ENCODE data around the gene CPTP.

CPTP gene

DNA sequence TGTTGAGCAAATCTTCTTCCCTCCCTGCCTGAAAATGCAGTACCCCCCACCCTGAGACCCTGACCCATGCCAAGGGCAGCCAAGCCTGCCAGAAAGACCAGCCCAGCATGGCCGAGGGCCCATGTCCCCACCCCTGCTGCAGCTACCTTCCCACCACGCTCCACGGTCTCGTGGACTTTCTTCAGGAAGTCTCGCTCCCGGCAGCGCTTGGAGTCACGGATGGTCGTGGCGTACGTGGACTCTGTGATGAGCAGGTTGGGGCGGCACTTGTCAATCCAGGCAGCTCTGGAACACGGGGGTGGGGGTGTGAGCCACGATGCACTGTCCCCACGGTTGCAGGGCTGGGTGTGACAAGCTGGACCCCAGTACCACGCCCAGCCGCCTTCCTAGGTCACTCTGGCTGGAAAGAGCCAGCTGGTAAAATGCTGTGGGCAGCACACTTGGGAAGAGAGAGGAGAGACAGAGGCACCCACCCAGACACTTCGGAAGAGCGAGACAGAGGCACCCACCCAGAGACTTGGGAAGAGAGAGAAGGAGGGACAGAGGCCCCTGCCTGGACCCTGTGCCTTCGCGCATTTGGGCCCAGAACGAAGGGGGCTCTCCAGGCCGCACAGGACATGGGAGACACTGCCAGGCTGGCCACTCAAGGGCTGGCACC, 9.8 kb upstream of the CPTP start:
- TF ChIP-seq GATA2 (IDR thresholded peaks at IDR 0.05; ENCODE audit: low read depth, low read length) (no peak), GATA3 (IDR thresholded peaks at IDR 0.05; ENCODE audit: low read depth, low read length) (no peak)

- TF ChIP-seq GATA2 (IDR thresholded peaks at IDR 0.05; ENCODE audit: low read depth, low read length) (no peak), GATA3 (IDR thresholded peaks at IDR 0.05; ENCODE audit: low read depth, low read length) (no peak)
Observed at GRCh38 chr1:1315435-1315954, 9.1 kb upstream of the CPTP start.

DNA sequence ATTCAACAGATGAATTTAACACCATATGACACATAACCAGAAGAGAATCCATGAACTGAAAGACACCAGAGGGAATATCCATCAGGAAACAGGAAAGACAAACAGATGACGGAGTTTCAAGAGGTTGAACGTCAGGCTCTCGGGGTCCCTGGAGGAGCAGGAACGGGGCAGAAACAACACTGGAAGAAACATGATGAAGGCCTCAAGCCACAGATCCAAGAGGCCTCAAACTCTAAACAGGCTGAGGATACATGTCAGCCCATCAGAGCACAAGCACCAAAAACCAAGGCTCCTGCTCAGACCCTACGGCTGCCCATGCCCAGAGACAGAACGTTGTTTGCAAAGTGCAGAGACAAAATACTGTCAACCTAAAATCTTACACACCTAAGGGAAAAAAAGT, 7.2 kb upstream of the CPTP start:
- no peak for TF ChIP-seq GATA2 (IDR thresholded peaks at IDR 0.05; ENCODE audit: low read depth, low read length)
- no peak for TF ChIP-seq GATA3 (IDR thresholded peaks at IDR 0.05; ENCODE audit: low read depth, low read length)

GRCh38 chr1:1318131-1318652, 6.4 kb upstream of the CPTP start:
- TF ChIP-seq GATA2 (IDR thresholded peaks at IDR 0.05; ENCODE audit: low read depth, low read length) (no peak), GATA3 (IDR thresholded peaks at IDR 0.05; ENCODE audit: low read depth, low read length) (no peak)

- TF ChIP-seq GATA2 (IDR thresholded peaks at IDR 0.05; ENCODE audit: low read depth, low read length) (no peak), GATA3 (IDR thresholded peaks at IDR 0.05; ENCODE audit: low read depth, low read length) (no peak)
Observed at GRCh38 chr1:1318777-1319645, 5.6 kb upstream of the CPTP start.

GRCh38 chr1:1319646-1319941, 5.0 kb upstream of the CPTP start:
- TF ChIP-seq GATA2 (IDR thresholded peaks at IDR 0.05; ENCODE audit: low read depth, low read length) (no peak), GATA3 (IDR thresholded peaks at IDR 0.05; ENCODE audit: low read depth, low read length) (no peak)

DNA sequence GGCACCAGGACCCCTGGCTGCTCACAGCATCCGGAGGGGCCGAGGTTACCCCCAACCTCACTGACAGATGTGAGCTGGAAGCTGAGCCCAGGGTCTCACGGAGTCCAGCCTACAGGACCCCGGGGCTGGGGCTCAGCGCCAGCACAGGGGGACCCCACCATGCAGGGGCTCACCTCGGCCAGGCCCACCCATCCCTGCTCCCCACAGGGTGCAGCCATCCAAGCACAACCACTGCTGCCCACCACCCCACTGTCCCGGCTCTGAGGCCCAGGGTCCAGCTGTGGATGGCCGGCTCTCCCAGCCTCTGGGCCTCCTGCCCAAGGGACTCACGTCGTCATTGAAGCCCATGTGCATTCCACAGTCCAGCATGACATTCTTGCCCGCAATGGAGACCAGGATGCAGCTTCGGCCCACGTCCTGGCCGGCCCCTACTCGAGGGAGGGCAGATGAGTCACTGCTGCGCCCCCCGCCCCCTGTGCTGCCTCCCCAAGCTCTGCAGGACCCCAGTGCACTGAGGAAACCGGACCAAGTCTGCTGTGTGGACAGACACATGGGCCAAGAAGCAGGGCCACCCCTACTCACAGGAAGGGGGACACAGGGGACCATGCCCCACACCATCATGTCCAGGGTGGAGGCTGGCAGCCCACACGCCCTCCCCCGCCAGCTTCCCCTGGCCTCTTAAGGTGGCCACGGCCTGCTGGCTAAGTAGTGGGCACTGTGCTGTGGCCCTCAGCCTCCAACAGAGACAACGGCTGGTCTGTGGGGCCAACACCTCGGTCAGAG, 3.7 kb upstream of the CPTP start:
- no peak for TF ChIP-seq GATA2 (IDR thresholded peaks at IDR 0.05; ENCODE audit: low read depth, low read length)
- no peak for TF ChIP-seq GATA3 (IDR thresholded peaks at IDR 0.05; ENCODE audit: low read depth, low read length)

DNA sequence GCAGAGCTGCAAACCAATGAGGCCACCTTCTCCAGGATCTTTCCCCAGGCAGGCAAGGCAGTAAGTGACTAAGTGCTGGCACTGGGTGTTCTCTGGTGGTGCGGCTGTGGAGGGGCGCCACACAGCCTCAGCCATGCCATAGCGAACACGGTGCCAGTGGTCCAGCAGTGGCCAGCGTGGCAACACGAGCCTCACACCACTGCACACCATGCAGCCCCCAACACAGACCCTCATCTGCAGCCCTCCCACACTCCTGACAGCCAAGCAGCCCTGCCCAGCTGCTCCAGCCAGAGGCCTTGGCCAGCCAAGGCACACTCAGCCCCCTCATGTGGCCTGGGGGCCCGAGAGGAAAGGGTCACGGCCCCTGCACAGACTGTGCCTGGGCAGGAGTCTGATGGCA, 3.1 kb upstream of the CPTP start:
- no peak for TF ChIP-seq GATA2 (IDR thresholded peaks at IDR 0.05; ENCODE audit: low read depth, low read length)
- TF ChIP-seq GATA3 (IDR thresholded peaks at IDR 0.05; ENCODE audit: low read depth, low read length) = no peak

DNA sequence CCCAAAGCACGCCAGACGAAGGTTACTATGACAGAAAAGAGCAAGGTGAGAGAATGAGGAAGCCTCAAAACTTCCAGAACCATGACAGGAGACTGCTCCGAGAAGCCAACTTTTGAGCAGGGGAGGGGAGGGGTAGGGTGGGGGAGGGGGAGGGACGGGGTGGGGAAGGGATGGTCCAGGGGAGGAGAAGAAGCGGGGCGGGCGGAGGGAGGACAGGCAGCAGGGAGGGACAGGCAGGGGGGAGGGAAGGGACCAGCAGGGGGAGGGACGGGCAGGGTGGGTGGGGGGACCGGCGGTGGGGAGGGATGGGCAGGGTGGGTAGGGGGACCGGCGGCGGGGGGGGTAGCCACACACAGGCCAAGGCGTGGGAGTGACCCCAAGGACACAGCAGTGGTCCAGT, 2.2 kb upstream of the CPTP start:
- no peak for TF ChIP-seq GATA3 (IDR thresholded peaks at IDR 0.05; ENCODE audit: low read depth, low read length)
- TF ChIP-seq GATA2 (IDR thresholded peaks at IDR 0.05; ENCODE audit: low read depth, low read length) = no peak

DNA sequence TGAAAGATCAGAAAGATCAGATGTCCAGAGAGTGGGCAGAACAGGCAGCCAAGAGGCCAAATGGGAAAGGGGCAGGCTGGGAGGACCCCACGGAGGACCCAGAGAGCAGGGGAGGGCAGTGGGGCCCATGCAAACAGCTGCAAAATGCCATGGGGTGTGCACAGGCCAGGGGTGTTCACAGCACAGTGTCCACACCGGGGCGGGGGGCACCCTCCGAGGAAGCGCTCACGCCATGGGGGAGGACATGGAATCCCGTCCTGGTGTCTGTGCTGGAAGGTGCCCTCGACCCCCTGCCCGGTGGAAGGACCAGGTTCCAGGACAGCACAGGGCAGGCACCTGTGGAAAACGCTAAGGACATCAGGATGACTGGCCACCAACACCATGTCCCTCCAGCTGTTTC, 1.6 kb upstream of the CPTP start:
- TF ChIP-seq GATA3 (IDR thresholded peaks at IDR 0.05; ENCODE audit: low read depth, low read length) (no peak), GATA2 (IDR thresholded peaks at IDR 0.05; ENCODE audit: low read depth, low read length) (no peak)

DNA sequence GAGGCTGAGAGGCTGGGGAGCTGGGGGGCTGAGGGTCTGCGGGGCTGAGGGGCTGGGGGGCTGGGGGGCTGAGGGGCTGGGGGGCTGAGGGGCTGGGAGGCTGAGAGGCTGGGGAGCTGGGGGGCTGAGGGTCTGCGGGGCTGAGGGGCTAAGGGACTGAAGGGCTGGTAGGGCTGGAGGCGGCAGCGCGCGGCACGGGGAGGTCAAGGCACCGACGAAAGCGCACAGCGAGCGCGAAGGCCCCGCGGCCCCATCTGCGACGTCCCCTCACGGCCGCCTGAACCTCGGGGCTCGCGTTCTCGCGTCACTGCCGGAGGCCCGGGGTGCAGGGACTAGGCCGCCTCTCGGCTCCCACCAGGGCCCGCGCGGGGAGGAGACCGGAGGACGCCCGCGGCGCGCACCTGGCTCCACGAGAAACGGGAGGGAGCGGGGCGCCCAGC, 498 bp upstream of the CPTP start:
- TF ChIP-seq GATA2 (IDR thresholded peaks at IDR 0.05; ENCODE audit: low read depth, low read length) = no peak
- TF ChIP-seq GATA3 (IDR thresholded peaks at IDR 0.05; ENCODE audit: low read depth, low read length) = no peak

DNA sequence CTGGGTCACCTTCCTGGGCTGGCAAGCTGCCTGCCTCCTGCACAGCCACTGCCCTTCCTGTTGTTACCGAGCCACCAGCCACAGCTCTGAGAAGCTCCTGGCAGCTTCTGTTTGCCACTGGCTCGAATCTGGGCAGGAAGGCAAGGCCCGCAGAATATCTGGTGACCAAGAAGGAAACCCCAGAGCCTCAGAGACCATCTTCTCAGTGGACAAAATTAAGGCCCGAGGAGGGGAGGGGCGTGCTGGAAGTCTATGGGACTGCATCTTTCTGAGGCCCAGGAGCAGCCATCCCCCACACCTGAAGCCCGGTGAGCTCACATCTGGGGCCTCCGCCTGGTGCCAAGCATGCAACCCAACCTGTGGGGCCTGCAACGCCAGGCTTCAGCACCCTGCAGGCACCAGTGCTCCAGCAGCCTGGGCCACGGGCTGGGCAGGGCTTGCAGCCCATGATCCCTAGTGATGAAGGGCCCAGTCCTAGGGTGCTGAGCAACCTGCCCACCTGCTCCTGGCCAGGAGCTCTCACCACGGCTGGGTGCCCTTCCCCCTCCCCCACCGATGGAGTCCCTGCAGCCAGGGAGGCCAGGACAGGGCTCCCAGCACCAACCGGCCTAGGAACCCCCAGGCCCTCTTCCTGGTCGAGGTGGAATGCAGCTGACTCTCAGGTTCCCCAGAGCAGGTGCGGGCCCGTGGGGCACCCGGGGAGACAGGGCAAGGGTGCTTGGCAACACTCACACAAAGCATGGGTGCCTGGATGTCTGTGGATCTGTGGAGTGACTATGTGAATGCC, 879 bp downstream of the CPTP start:
- TF ChIP-seq GATA2 (IDR thresholded peaks at IDR 0.05; ENCODE audit: low read depth, low read length) (no peak), GATA3 (IDR thresholded peaks at IDR 0.05; ENCODE audit: low read depth, low read length) (no peak)

GRCh38 chr1:1326075-1326605, 1.5 kb downstream of the CPTP start:
- TF ChIP-seq GATA3 (IDR thresholded peaks at IDR 0.05; ENCODE audit: low read depth, low read length) (no peak), GATA2 (IDR thresholded peaks at IDR 0.05; ENCODE audit: low read depth, low read length) (no peak)
